B cell (primary cell): ENCODE data around the gene ABCC3. TPM values are rescaled to one million over a fixed set of nuclear protein-coding genes. Genes with fewer than 3 reads are reported as not detected.

Source experiments
- ATAC-seq: fragments of 200-7000 bp; cut with Tn5 transposase; one replicate; pipeline ENCODE4 v1.10.0; 2021; ENCODE audit warnings: low read depth, mild to moderate bottlenecking, moderate number of reproducible peaks, moderate library complexity
- CTCF ChIA-PET: fragments of 350-600 bp; sonication (Branson Sonifier 250); formaldehyde crosslinking; loops from one replicate; lab custom pipeline; 2021; ENCODE audit warnings: antibody characterized with exemption, inconsistent platforms; lab: Charles Lee
- POLR2A ChIA-PET: fragments of 350-600 bp; sonication (Branson Sonifier 250); formaldehyde crosslinking; loops from one replicate; lab custom pipeline; 2021; ENCODE audit warnings: antibody characterized with exemption; lab: Charles Lee
- DNase-seq: peaks from one replicate; pipeline ENCODE4 v3.0.0; 2013
- H2AFZ ChIP-seq: 2 replicates; pipeline ENCODE4 v1.6.1; 2012; ENCODE audit warnings: mild to moderate bottlenecking, low read depth, low read length; ENCODE audit not compliant: insufficient read depth, poor library complexity, severe bottlenecking
- H3K27ac ChIP-seq, 2 donors: 1 replicate in 1 of 2; 2 replicates in 1 of 2; pipeline ENCODE4 v1.5.1; 2012 to 2013; ENCODE audit warnings: low read length in 2 of 2, mild to moderate bottlenecking in 2 of 2, moderate library complexity in 1 of 2
- H3K27me3 ChIP-seq, 4 experiments: fragments of 200-600 bp in 1 of 4; sonication (generic) in 1 of 4; replicated peaks in 1 of 4; 1 replicate in 2 of 4; 2 replicates in 2 of 4; pipeline versions ENCODE4 v1.6.1 to v1.7.0; 2013 to 2016; ENCODE audit warnings: low read length in 3 of 4, mild to moderate bottlenecking in 2 of 4, mixed read lengths in 1 of 4, moderate library complexity in 1 of 4; ENCODE audit not compliant: insufficient read depth in 4 of 4, control insufficient read depth in 3 of 4; ENCODE audit errors: control extremely low read depth in 1 of 4
- H3K36me3 ChIP-seq, 2 experiments: replicated peaks in 1 of 2; 1 replicate in 1 of 2; 2 replicates in 1 of 2; pipeline versions ENCODE4 v1.6.1 to v1.7.1; 2013; ENCODE audit warnings: low read length in 1 of 2; ENCODE audit not compliant: insufficient read depth in 2 of 2, control insufficient read depth in 1 of 2; ENCODE audit errors: control extremely low read depth in 1 of 2, extremely low read depth in 1 of 2
- H3K4me1 ChIP-seq, 2 donors: fragments of 200-600 bp in 1 of 2; sonication (generic) in 1 of 2; 1 replicate in 1 of 2; 2 replicates in 1 of 2; pipeline versions ENCODE4 v1.5.1 to v1.6.1; 2013 to 2017; ENCODE audit warnings: low read length in 2 of 2; ENCODE audit not compliant: control insufficient read depth in 2 of 2, insufficient read depth in 2 of 2
- H3K4me2 ChIP-seq: replicated peaks from 2 replicates; pipeline ENCODE3; 2012; ENCODE audit warnings: mild to moderate bottlenecking, low read depth, low read length; ENCODE audit not compliant: poor library complexity, severe bottlenecking
- H3K4me3 ChIP-seq, 5 experiments: fragments of 200-600 bp in 1 of 5; sonication (generic) in 1 of 5; 1 replicate in 3 of 5; 2 replicates in 2 of 5; pipeline versions ENCODE4 v1.5.1 to v1.7.0; 2011 to 2016; ENCODE audit warnings: low read length in 4 of 5, mild to moderate bottlenecking in 4 of 5, low read depth in 2 of 5, control low read depth in 1 of 5, moderate library complexity in 1 of 5; ENCODE audit not compliant: insufficient read depth in 1 of 5; ENCODE audit errors: control extremely low read depth in 1 of 5, extremely low read depth in 1 of 5
- H3K79me2 ChIP-seq: fragments of 200-600 bp; sonication (generic); one replicate; pipeline ENCODE4 v1.6.0; 2016; ENCODE audit warnings: low read length; ENCODE audit not compliant: control insufficient read depth, insufficient read depth
- H3K9ac ChIP-seq: fragments of 200-600 bp; sonication (generic); 2 replicates; pipeline ENCODE4 v1.6.1; 2017; ENCODE audit warnings: mild to moderate bottlenecking, low read length, moderate library complexity
- H3K9me3 ChIP-seq, 3 donors: one replicate each; pipeline versions ENCODE4 v1.6.1 to v1.7.1; 2013; ENCODE audit warnings: low read length in 2 of 3; ENCODE audit not compliant: control insufficient read depth in 2 of 3, insufficient read depth in 1 of 3; ENCODE audit errors: control extremely low read depth in 1 of 3
- H4K20me1 ChIP-seq: 2 replicates; pipeline ENCODE4 v1.6.0; 2012; ENCODE audit warnings: mild to moderate bottlenecking, low read length; ENCODE audit not compliant: insufficient read depth, control insufficient read depth, poor library complexity, severe bottlenecking
- H3K27ac Mint-ChIP-seq: one replicate; pipeline ENCODE4 v1.8.0; 2021; ENCODE audit warnings: mixed read lengths
- H3K27me3 Mint-ChIP-seq: one replicate; pipeline ENCODE4 v1.8.0; 2021; ENCODE audit warnings: mixed read lengths
- H3K4me1 Mint-ChIP-seq: one replicate; pipeline ENCODE4 v1.8.0; 2021; ENCODE audit warnings: mixed read lengths
- H3K4me3 Mint-ChIP-seq: one replicate; pipeline ENCODE4 v1.8.0; 2021; ENCODE audit warnings: mixed read lengths
- H3K9me3 Mint-ChIP-seq: one replicate; pipeline ENCODE4 v1.8.0; 2022; ENCODE audit warnings: mixed read lengths; ENCODE audit not compliant: insufficient read depth
- CTCF ChIP-seq: fragments of 200-600 bp; IDR thresholded peaks from one replicate; pipeline ENCODE4 v1.8.0; 2022; ENCODE audit warnings: antibody characterized with exemption, mild to moderate bottlenecking
- EZH2 ChIP-seq: IDR thresholded peaks from 2 replicates; pipeline ENCODE4 v1.6.1; 2012; ENCODE audit warnings: borderline replicate concordance, low read depth, mild to moderate bottlenecking, moderate library complexity, low read length; ENCODE audit not compliant: insufficient read depth, poor library complexity, severe bottlenecking
- WGBS: methylation state at CpG from one replicate; pipeline ENCODE4 v1.1.5; 2013; ENCODE audit warnings: missing lambda C conversion rate; ENCODE audit not compliant: insufficient coverage; 5-methylcytosine and 5-hydroxymethylcytosine counted together
- intact Hi-C: fragments of 100-400 bp; cut with micrococcal nuclease; formaldehyde crosslinking; loops from one replicate; pipeline ENCODE4 v1.10.0; 2022
- polyA plus RNA-seq: library from polyadenylated mRNA; depleted of rRNA; stranded (reverse); fragments of >200 nt; gene quantifications from 2 replicates; pipeline ENCODE4 v1.2.3, GENCODE V29; 2012
- total RNA-seq, 2 donors: library from RNA; stranded (reverse); fragments of 120-200 nt in 1 of 2; gene quantifications; 1 replicate in 1 of 2; 2 replicates in 1 of 2; pipeline versions ENCODE4 v1.2.3 to v1.2.4, GENCODE V29; 2013 to 2022

ABCC3 gene
- total and polyA plus RNA-seq, 2 donors (not counting 1 experiment from before 2014, with no cell fraction given): 0.05 to 0.60 TPM

GRCh38 chr17:50615828-50616227 lies 18.9 kb upstream of the ABCC3 start:
- Histone ChIP-seq H3K79me2 (no peaks in the 10 kb centered on the region), H3K27ac (no peak overlapping the region), H2AFZ (no peak overlapping the region), H3K4me3 (no peak overlapping the region), H3K4me2 (no peak overlapping the region), H3K4me1 (no peaks in the 10 kb centered on the region), H3K36me3 (no peaks in the 10 kb centered on the region), H3K9me3 (no peaks in the 10 kb centered on the region), H3K27me3 (peaks cover 0 to 9% (median 0%) of the 10 kb centered on the region in 4 experiments), H3K9ac (no peak overlapping the region), H4K20me1 (no peaks in the 10 kb centered on the region)
- intact Hi-C loops: no loop called here
- no peak for TF ChIP-seq EZH2
- no peak for TF ChIP-seq CTCF
- no peak overlapping the region for H3K27ac Mint-ChIP-seq
- CTCF ChIA-PET: no interaction called here
- no peak overlapping the region for H3K4me3 Mint-ChIP-seq
- peaks cover 5% of the 10 kb centered on the region for H3K4me1 Mint-ChIP-seq
- WGBS: 90% methylated on average over 4 of the region's 7 CpGs
- peaks cover 21% of the 10 kb centered on the region for H3K27me3 Mint-ChIP-seq
- DNase-seq: no peak
- ATAC-seq: no peak
- no peaks in the 10 kb centered on the region for H3K9me3 Mint-ChIP-seq
- POLR2A ChIA-PET: no interaction called here

GRCh38 chr17:50618300-50618699 lies 16.4 kb upstream of the ABCC3 start:
- Histone ChIP-seq H3K9ac (no peak overlapping the region), H3K79me2 (no peaks in the 10 kb centered on the region), H3K9me3 (no peaks in the 10 kb centered on the region), H3K4me1 (no peaks in the 10 kb centered on the region), H4K20me1 (no peaks in the 10 kb centered on the region), H3K36me3 (no peaks in the 10 kb centered on the region), H3K27me3 (peaks cover 0 to 22% (median 3%) of the 10 kb centered on the region in 4 experiments), H3K4me3 (no peak overlapping the region), H3K27ac (no peak overlapping the region), H3K4me2 (no peak overlapping the region), H2AFZ (no peak overlapping the region)
- TF ChIP-seq EZH2 (no peak), CTCF (no peak)
- no peak overlapping the region for H3K27ac Mint-ChIP-seq
- intact Hi-C loops: no loop called here
- ChIA-PET POLR2A (no interaction called here), CTCF (no interaction called here)
- no peak overlapping the region for H3K4me3 Mint-ChIP-seq
- no peak for ATAC-seq
- H3K9me3 Mint-ChIP-seq: no peaks in the 10 kb centered on the region
- peaks cover 23% of the 10 kb centered on the region for H3K27me3 Mint-ChIP-seq
- 87% methylated on average over 4 of the region's 4 CpGs for WGBS
- no peak for DNase-seq
- H3K4me1 Mint-ChIP-seq: peaks cover 5% of the 10 kb centered on the region
